SK-N-SH treated with all-trans-retinoic acid at 6 μM for 48 hours (cell line): Measurements from ENCODE around the gene RNF26.

Source experiments
- ATAC-seq: fragments of 200-7000 bp; cut with Tn5 transposase; 3 replicates; pipeline ENCODE4 v1.9.1; 2020; ENCODE audit warnings: mild to moderate bottlenecking, moderate library complexity
- ARNTL ChIP-seq: fragments of 450-650 bp; formaldehyde crosslinking; IDR thresholded peaks from 2 replicates; pipeline ENCODE4 v1.5.0; 2020; ENCODE audit warnings: low read depth, mild to moderate bottlenecking, moderate library complexity, borderline replicate concordance
- BACH2 ChIP-seq: fragments of 250-450 bp; sonication (Bioruptor Pico); IDR thresholded peaks from 2 replicates; pipeline ENCODE4 v1.9.0; 2021; ENCODE audit warnings: mild to moderate bottlenecking, borderline replicate concordance
- CREB5 ChIP-seq: fragments of 250-450 bp; sonication (Bioruptor Pico); IDR thresholded peaks from 2 replicates; pipeline ENCODE4 v1.5.1; 2020; ENCODE audit warnings: low read depth, mild to moderate bottlenecking, moderate library complexity
- CSDC2 ChIP-seq: fragments of 250-450 bp; sonication (Bioruptor Pico); IDR thresholded peaks from 2 replicates; pipeline ENCODE4 v1.5.0; 2020; ENCODE audit warnings: mild to moderate bottlenecking, moderate library complexity
- CSRNP3 ChIP-seq: fragments of 250-450 bp; sonication (Bioruptor Pico); IDR thresholded peaks from 2 replicates; pipeline ENCODE4 v1.5.1; 2021; ENCODE audit warnings: mild to moderate bottlenecking, moderate library complexity
- ESRRG ChIP-seq: fragments of 250-450 bp; sonication (Bioruptor Pico); IDR thresholded peaks from 2 replicates; pipeline ENCODE4 v1.6.1; 2021; ENCODE audit warnings: mild to moderate bottlenecking
- GLIS3 ChIP-seq: fragments of 250-450 bp; sonication (Bioruptor Pico); IDR thresholded peaks from 2 replicates; pipeline ENCODE4 v1.5.0; 2020; ENCODE audit warnings: mild to moderate bottlenecking, moderate library complexity
- ISL1 ChIP-seq: fragments of 250-450 bp; sonication (Bioruptor Pico); IDR thresholded peaks from 2 replicates; pipeline ENCODE4 v2.1.2; 2022; ENCODE audit warnings: mild to moderate bottlenecking, moderate library complexity
- OSR1 ChIP-seq: fragments of 250-450 bp; sonication (Bioruptor Pico); IDR thresholded peaks from 2 replicates; pipeline ENCODE4 v1.8.0; 2022; ENCODE audit warnings: moderate library complexity, mild to moderate bottlenecking, inconsistent platforms
- POU6F1 ChIP-seq: fragments of 250-450 bp; sonication (Bioruptor Pico); IDR thresholded peaks from 2 replicates; pipeline ENCODE4 v1.8.0; 2021; ENCODE audit warnings: low read depth, mild to moderate bottlenecking, moderate library complexity, borderline replicate concordance
- RARB ChIP-seq: fragments of 250-450 bp; sonication (Bioruptor Pico); IDR thresholded peaks from 2 replicates; pipeline ENCODE4 v1.8.0; 2021; ENCODE audit warnings: mild to moderate bottlenecking, moderate library complexity
- SNAI2 ChIP-seq: fragments of 250-450 bp; sonication (Bioruptor Pico); IDR thresholded peaks from 2 replicates; pipeline ENCODE4 v1.5.0; 2020; ENCODE audit warnings: mild to moderate bottlenecking, moderate library complexity
- TCF4 ChIP-seq: fragments of 250-450 bp; sonication (Bioruptor Pico); IDR thresholded peaks from 2 replicates; pipeline ENCODE4 v1.8.0; 2021; ENCODE audit warnings: mild to moderate bottlenecking, moderate library complexity, borderline replicate concordance
- TOX ChIP-seq: fragments of 250-450 bp; sonication (Bioruptor Pico); IDR thresholded peaks from 2 replicates; pipeline ENCODE4 v1.8.0; 2021; ENCODE audit warnings: mild to moderate bottlenecking, moderate library complexity, borderline replicate concordance
- ZC3H10 ChIP-seq: fragments of 250-450 bp; sonication (Bioruptor Pico); IDR thresholded peaks from 2 replicates; pipeline ENCODE4 v1.5.1; 2021; ENCODE audit warnings: mild to moderate bottlenecking, moderate library complexity
- ZFP3 ChIP-seq: fragments of 250-450 bp; sonication (Bioruptor Pico); IDR thresholded peaks from 2 replicates; pipeline ENCODE4 v1.5.0; 2020; ENCODE audit warnings: mild to moderate bottlenecking, moderate library complexity
- ZFP30 ChIP-seq: fragments of 450-650 bp; formaldehyde crosslinking; IDR thresholded peaks from 2 replicates; pipeline ENCODE4 v1.5.0; 2022; ENCODE audit warnings: mild to moderate bottlenecking, moderate library complexity
- ZNF565 ChIP-seq: fragments of 450-650 bp; formaldehyde crosslinking; conservative IDR thresholded peaks from 2 replicates; pipeline ENCODE4 v1.5.0; 2020; ENCODE audit warnings: low read depth, mild to moderate bottlenecking, moderate library complexity
- ZNF70 ChIP-seq: fragments of 450-650 bp; formaldehyde crosslinking; IDR thresholded peaks from 2 replicates; pipeline ENCODE4 v1.5.0; 2020; ENCODE audit warnings: mild to moderate bottlenecking, moderate library complexity
- ZNF8 ChIP-seq: fragments of 450-650 bp; formaldehyde crosslinking; IDR thresholded peaks from 2 replicates; pipeline ENCODE4 v1.5.0; 2020; ENCODE audit warnings: mild to moderate bottlenecking, moderate library complexity
- TF ChIP-seq, protein P1 (sequence below): fragments of 250-450 bp; sonication (Bioruptor Pico); IDR thresholded peaks from 2 replicates; pipeline ENCODE4 v1.8.0; 2020; ENCODE audit warnings: mild to moderate bottlenecking, moderate library complexity, borderline replicate concordance
- TF ChIP-seq, protein P2 (sequence below): fragments of 250-450 bp; sonication (Bioruptor Pico); IDR thresholded peaks from 2 replicates; pipeline ENCODE4 v1.5.0; 2020; ENCODE audit warnings: mild to moderate bottlenecking, moderate library complexity

RNF26 gene

DNA sequence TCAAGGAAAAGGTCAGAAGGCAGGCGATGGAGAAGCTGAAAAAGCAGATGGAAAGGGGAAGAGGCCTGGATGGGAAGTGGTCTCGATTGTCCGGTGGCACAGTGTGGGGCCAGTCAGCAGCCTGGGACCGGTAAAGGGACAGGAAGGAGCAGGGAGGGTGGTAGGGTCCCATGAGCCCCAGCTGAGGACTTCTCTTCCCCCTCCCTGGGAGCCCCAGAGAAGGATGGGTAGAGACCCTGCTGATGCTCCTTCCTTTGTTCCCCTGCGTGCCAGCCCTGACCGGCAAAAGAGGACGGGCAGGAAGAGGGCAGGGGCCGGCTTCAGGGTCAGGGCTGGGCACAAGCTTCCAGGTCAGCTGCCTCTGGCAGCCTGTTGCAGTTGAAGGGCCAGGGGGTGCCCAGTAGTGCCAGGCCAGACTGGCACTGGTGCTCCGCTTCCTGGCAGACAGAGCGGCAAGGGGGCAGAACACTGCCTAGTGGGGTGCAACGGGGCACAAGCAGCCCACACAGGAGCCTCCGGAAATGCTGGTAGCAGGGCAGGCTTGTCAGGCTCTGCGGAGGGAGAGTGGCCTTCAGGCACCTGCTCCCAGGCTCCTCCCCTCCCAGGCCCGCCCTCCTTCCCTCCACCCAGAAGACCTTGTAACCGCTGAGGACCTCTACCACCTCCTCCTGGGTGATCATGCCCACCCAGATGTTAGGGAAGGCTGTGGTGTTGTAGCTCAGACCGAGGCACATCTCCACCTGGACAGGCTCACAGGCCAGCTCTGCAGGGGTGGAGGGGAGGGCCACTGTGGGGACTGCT lies 7.1 kb downstream of the RNF26 start:
- TF ChIP-seq ZC3H10 (CRISPR knock-in tag) (no peak), CREB5 (no peak), ZFP3 (CRISPR knock-in tag) (no peak), ZNF565 (CRISPR knock-in tag) (no peak), SNAI2 (no peak), ZNF8 (CRISPR knock-in tag) (no peak), CSRNP3 (CRISPR knock-in tag) (no peak), TOX (CRISPR knock-in tag) (no peak), CSDC2 (CRISPR knock-in tag) (no peak), ZFP30 (no peak), ARNTL (CRISPR knock-in tag) (no peak), ZNF70 (CRISPR knock-in tag) (no peak), OSR1 (CRISPR knock-in tag) (no peak), ISL1 (CRISPR knock-in tag) (no peak), RARB (no peak), BACH2 (CRISPR knock-in tag) (no peak), POU6F1 (no peak)
- TF ChIP-seq, protein P1, sequence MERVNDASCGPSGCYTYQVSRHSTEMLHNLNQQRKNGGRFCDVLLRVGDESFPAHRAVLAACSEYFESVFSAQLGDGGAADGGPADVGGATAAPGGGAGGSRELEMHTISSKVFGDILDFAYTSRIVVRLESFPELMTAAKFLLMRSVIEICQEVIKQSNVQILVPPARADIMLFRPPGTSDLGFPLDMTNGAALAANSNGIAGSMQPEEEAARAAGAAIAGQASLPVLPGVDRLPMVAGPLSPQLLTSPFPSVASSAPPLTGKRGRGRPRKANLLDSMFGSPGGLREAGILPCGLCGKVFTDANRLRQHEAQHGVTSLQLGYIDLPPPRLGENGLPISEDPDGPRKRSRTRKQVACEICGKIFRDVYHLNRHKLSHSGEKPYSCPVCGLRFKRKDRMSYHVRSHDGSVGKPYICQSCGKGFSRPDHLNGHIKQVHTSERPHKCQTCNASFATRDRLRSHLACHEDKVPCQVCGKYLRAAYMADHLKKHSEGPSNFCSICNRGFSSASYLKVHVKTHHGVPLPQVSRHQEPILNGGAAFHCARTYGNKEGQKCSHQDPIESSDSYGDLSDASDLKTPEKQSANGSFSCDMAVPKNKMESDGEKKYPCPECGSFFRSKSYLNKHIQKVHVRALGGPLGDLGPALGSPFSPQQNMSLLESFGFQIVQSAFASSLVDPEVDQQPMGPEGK (CRISPR knock-in tag): no peak
- TF ChIP-seq, protein P2, sequence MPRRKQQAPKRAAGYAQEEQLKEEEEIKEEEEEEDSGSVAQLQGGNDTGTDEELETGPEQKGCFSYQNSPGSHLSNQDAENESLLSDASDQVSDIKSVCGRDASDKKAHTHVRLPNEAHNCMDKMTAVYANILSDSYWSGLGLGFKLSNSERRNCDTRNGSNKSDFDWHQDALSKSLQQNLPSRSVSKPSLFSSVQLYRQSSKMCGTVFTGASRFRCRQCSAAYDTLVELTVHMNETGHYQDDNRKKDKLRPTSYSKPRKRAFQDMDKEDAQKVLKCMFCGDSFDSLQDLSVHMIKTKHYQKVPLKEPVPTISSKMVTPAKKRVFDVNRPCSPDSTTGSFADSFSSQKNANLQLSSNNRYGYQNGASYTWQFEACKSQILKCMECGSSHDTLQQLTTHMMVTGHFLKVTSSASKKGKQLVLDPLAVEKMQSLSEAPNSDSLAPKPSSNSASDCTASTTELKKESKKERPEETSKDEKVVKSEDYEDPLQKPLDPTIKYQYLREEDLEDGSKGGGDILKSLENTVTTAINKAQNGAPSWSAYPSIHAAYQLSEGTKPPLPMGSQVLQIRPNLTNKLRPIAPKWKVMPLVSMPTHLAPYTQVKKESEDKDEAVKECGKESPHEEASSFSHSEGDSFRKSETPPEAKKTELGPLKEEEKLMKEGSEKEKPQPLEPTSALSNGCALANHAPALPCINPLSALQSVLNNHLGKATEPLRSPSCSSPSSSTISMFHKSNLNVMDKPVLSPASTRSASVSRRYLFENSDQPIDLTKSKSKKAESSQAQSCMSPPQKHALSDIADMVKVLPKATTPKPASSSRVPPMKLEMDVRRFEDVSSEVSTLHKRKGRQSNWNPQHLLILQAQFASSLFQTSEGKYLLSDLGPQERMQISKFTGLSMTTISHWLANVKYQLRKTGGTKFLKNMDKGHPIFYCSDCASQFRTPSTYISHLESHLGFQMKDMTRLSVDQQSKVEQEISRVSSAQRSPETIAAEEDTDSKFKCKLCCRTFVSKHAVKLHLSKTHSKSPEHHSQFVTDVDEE: no peak
- TF ChIP-seq, all 23 proteins: peak for 0

GRCh38 chr11:119342023-119342300 lies 7.6 kb downstream of the RNF26 start:
- ATAC-seq: no peak
- TF ChIP-seq ISL1 (CRISPR knock-in tag) (no peak), ZFP30 (no peak), CREB5 (no peak), CSDC2 (CRISPR knock-in tag) (no peak), ESRRG (CRISPR knock-in tag) (no peak), ZC3H10 (CRISPR knock-in tag) (no peak), BACH2 (CRISPR knock-in tag) (no peak), OSR1 (CRISPR knock-in tag) (no peak), CSRNP3 (CRISPR knock-in tag) (no peak), TCF4 (no peak), GLIS3 (CRISPR knock-in tag) (no peak), ZFP3 (CRISPR knock-in tag) (no peak)
- TF ChIP-seq, protein P1 (CRISPR knock-in tag): no peak

More for the DNA sequence above, 7.1 kb downstream of the RNF26 start:
- ATAC-seq: no peak
